ENCODE data around the gene CDH4. TPM values are rescaled to one million over a fixed set of nuclear protein-coding genes. Genes with fewer than 3 reads are reported as not detected.

The CDH4 gene
- total RNA-seq, 1 donor from 2014 or later, result 8.3 TPM

GRCh38 chr20:61694682-61695081 lies 442.6 kb downstream of the CDH4 start:
- Mint-ChIP-seq H3K27me3 (peaks cover 13% of the 10 kb centered on the region), H3K36me3 (no peaks in the 10 kb centered on the region), H3K9me3 (no peaks in the 10 kb centered on the region), H3K4me1 (ENCODE audit: unreplicated experiment) (peaks cover 15% of the 10 kb centered on the region), H3K27ac (no peak overlapping the region), H3K4me3 (no peak overlapping the region)
- TF ChIP-seq CTCF (conservative IDR thresholded peaks at IDR 0.05), result no peak
- DNase-seq (ENCODE audit: extremely low spot score, unreplicated experiment), result no peak

GRCh38 chr20:61695741-61696140 lies 443.7 kb downstream of the CDH4 start:
- H3K4me3 Mint-ChIP-seq, result no peak overlapping the region
- TF ChIP-seq CTCF (conservative IDR thresholded peaks at IDR 0.05), result no peak
- H3K27me3 Mint-ChIP-seq, result peaks cover 11% of the 10 kb centered on the region
- no peak for DNase-seq (ENCODE audit: extremely low spot score, unreplicated experiment)
- H3K4me1 Mint-ChIP-seq (ENCODE audit: unreplicated experiment), result peaks cover 15% of the 10 kb centered on the region
- H3K9me3 Mint-ChIP-seq, result no peaks in the 10 kb centered on the region
- no peak overlapping the region for H3K27ac Mint-ChIP-seq
- H3K36me3 Mint-ChIP-seq, result no peaks in the 10 kb centered on the region

GRCh38 chr20:61696181-61696735 lies 444.2 kb downstream of the CDH4 start:
- no peak for TF ChIP-seq CTCF (conservative IDR thresholded peaks at IDR 0.05)
- Mint-ChIP-seq H3K9me3 (no peaks in the 10 kb centered on the region), H3K4me3 (no peak overlapping the region), H3K27ac (no peak overlapping the region), H3K36me3 (no peaks in the 10 kb centered on the region), H3K4me1 (ENCODE audit: unreplicated experiment) (peaks cover 15% of the 10 kb centered on the region), H3K27me3 (peaks cover 7% of the 10 kb centered on the region)
- no peak for DNase-seq (ENCODE audit: extremely low spot score, unreplicated experiment)

GRCh38 chr20:61697666-61698597 lies 445.9 kb downstream of the CDH4 start:
- H3K36me3 Mint-ChIP-seq, result no peaks in the 10 kb centered on the region
- H3K4me1 Mint-ChIP-seq (ENCODE audit: unreplicated experiment), result peaks cover 8% of the 10 kb centered on the region
- no peak for DNase-seq (ENCODE audit: extremely low spot score, unreplicated experiment)
- no peak for TF ChIP-seq CTCF (conservative IDR thresholded peaks at IDR 0.05)
- H3K9me3 Mint-ChIP-seq, result no peaks in the 10 kb centered on the region
- no peak overlapping the region for H3K4me3 Mint-ChIP-seq
- H3K27ac Mint-ChIP-seq, result no peak overlapping the region
- peaks cover 4% of the 10 kb centered on the region for H3K27me3 Mint-ChIP-seq

GRCh38 chr20:61698598-61699494 lies 446.8 kb downstream of the CDH4 start:
- TF ChIP-seq CTCF (conservative IDR thresholded peaks at IDR 0.05), result no peak
- Mint-ChIP-seq H3K27ac (no peak overlapping the region), H3K4me3 (no peak overlapping the region), H3K9me3 (no peaks in the 10 kb centered on the region), H3K27me3 (peaks cover 3% of the 10 kb centered on the region), H3K36me3 (no peaks in the 10 kb centered on the region), H3K4me1 (ENCODE audit: unreplicated experiment) (peaks cover 5% of the 10 kb centered on the region)
- DNase-seq (ENCODE audit: extremely low spot score, unreplicated experiment), result no peak
